ENCODE results near the gene RNASEH2C.

- no peak for TF ChIP-seq CTCF (IDR thresholded peaks at IDR 0.05)
- no peak for TF ChIP-seq POLR2A (IDR thresholded peaks at IDR 0.05)
Observed at GRCh38 chr11:65701686-65702085, 18.9 kb downstream of the RNASEH2C start.

Measured in suprapubic skin (tissue), 3 donors.